Smooth muscle cell of the brain vasculature (primary cell): ENCODE measurements around the gene TMEM209.
"Not testable (repeated sequence)": the region's sequence is repeated elsewhere in the genome, so short reads cannot be mapped to it uniquely, and the experiment has no call there.

ENCODE experiments used
- DNase-seq: peaks from one replicate; pipeline ENCODE4 v3.0.0-alpha.2; 2012; ENCODE audit warnings: low read depth, low spot score

Gene TMEM209

GRCh38 chr7:130127404-130127803, 77.8 kb downstream of the TMEM209 start:
- DNase-seq, result no peak

GRCh38 chr7:130126840-130127239, 78.4 kb downstream of the TMEM209 start:
- DNase-seq, result not testable (repeated sequence)

GRCh38 chr7:130124711-130125110, 80.5 kb downstream of the TMEM209 start:
- no peak for DNase-seq

GRCh38 chr7:130123501-130123900, 81.7 kb downstream of the TMEM209 start:
- no peak for DNase-seq

- DNase-seq, result no peak
These were observed 86.4 kb downstream of the TMEM209 start for GRCh38 chr7:130118801-130119200.

GRCh38 chr7:130118294-130118693, 86.9 kb downstream of the TMEM209 start:
- no peak for DNase-seq

- no peak for DNase-seq
These were observed 90.4 kb downstream of the TMEM209 start for GRCh38 chr7:130114776-130115175.
